ENCODE measurements around the gene KAZN.

KAZN gene

GRCh38 chr1:14614341-14614740, 15.9 kb downstream of the KAZN start:
- no peak for DNase-seq (ENCODE audit: low read depth)

GRCh38 chr1:14615549-14616218, 17.2 kb downstream of the KAZN start:
- DNase-seq (ENCODE audit: low read depth) = no peak

- no peak for DNase-seq (ENCODE audit: low read depth)
Measured at GRCh38 chr1:14616632-14617396, 18.3 kb downstream of the KAZN start.

- DNase-seq (ENCODE audit: low read depth) = no peak
Measured at GRCh38 chr1:14617791-14618190, 19.3 kb downstream of the KAZN start.

GRCh38 chr1:14620941-14621340, 22.5 kb downstream of the KAZN start:
- no peak for DNase-seq (ENCODE audit: low read depth)

GRCh38 chr1:14623090-14623489, 24.6 kb downstream of the KAZN start:
- no peak for DNase-seq (ENCODE audit: low read depth)

- DNase-seq (ENCODE audit: low read depth) = no peak
Measured at GRCh38 chr1:14624941-14625340, 26.5 kb downstream of the KAZN start.

- no peak for DNase-seq (ENCODE audit: low read depth)
Measured at GRCh38 chr1:14625572-14625971, 27.1 kb downstream of the KAZN start.

- DNase-seq (ENCODE audit: low read depth) = no peak
Measured at GRCh38 chr1:14625996-14626395, 27.5 kb downstream of the KAZN start.

GRCh38 chr1:14626869-14627607, 28.6 kb downstream of the KAZN start:
- DNase-seq (ENCODE audit: low read depth) = no peak

GRCh38 chr1:14627608-14628489, 29.4 kb downstream of the KAZN start:
- DNase-seq (ENCODE audit: low read depth) = no peak

- DNase-seq (ENCODE audit: low read depth) = no peak
Measured at GRCh38 chr1:14629363-14630014, 31.0 kb downstream of the KAZN start.

- no peak for DNase-seq (ENCODE audit: low read depth)
Measured at GRCh38 chr1:14630986-14631385, 32.5 kb downstream of the KAZN start.

GRCh38 chr1:14631421-14631820, 32.9 kb downstream of the KAZN start:
- DNase-seq (ENCODE audit: low read depth) = no peak

GRCh38 chr1:14634486-14634885, 36.0 kb downstream of the KAZN start:
- no peak for DNase-seq (ENCODE audit: low read depth)

GRCh38 chr1:14635421-14635820, 36.9 kb downstream of the KAZN start:
- no peak for DNase-seq (ENCODE audit: low read depth)

- DNase-seq (ENCODE audit: low read depth) = no peak
Measured at GRCh38 chr1:14636897-14637632, 38.6 kb downstream of the KAZN start.

GRCh38 chr1:14639291-14640050, 41.0 kb downstream of the KAZN start:
- no peak for DNase-seq (ENCODE audit: low read depth)

- DNase-seq (ENCODE audit: low read depth) = no peak
Measured at GRCh38 chr1:14642712-14643111, 44.2 kb downstream of the KAZN start.

- no peak for DNase-seq (ENCODE audit: low read depth)
Measured at GRCh38 chr1:14646973-14647372, 48.5 kb downstream of the KAZN start.
